CD4-positive, alpha-beta memory T cell (primary cell): Measurements from ENCODE around the gene MYO7B. TPM values are rescaled to one million over a fixed set of nuclear protein-coding genes. Genes with fewer than 3 reads are reported as not detected.

ENCODE experiments used
- CTCF ChIA-PET: fragments of 350-600 bp; sonication (Branson Sonifier 250); formaldehyde crosslinking; loops from one replicate; lab custom pipeline; 2021; ENCODE audit warnings: inconsistent platforms; ENCODE audit not compliant: partially characterized antibody; lab: Charles Lee
- POLR2A ChIA-PET: fragments of 350-600 bp; sonication (Branson Sonifier 250); formaldehyde crosslinking; loops from one replicate; lab custom pipeline; 2021; ENCODE audit not compliant: partially characterized antibody; lab: Charles Lee
- DNase-seq, 5 donors: peaks; one replicate each; pipeline versions ENCODE4 v3.0.0 to v3.0.0-alpha.2; 2020 to 2022; ENCODE audit warnings: mixed read lengths in 1 of 5
- H3K27ac ChIP-seq: one replicate; pipeline ENCODE4 v1.7.0; 2013; ENCODE audit warnings: low read depth, low read length
- H3K27me3 ChIP-seq: 2 replicates; pipeline ENCODE4 v1.7.0; 2013; ENCODE audit warnings: mild to moderate bottlenecking, low read length, moderate library complexity; ENCODE audit not compliant: insufficient read depth
- H3K36me3 ChIP-seq: 2 replicates; pipeline ENCODE4 v1.7.0; 2013; ENCODE audit warnings: mild to moderate bottlenecking, low read length, moderate library complexity; ENCODE audit not compliant: insufficient read depth
- H3K4me1 ChIP-seq: 2 replicates; pipeline ENCODE4 v1.7.0; 2013; ENCODE audit warnings: mild to moderate bottlenecking, low read length, moderate library complexity; ENCODE audit not compliant: insufficient read depth
- H3K4me3 ChIP-seq, 2 donors: one replicate each; pipeline ENCODE4 v1.7.0; 2013; ENCODE audit warnings: low read length in 2 of 2, mild to moderate bottlenecking in 1 of 2
- H3K9me3 ChIP-seq, 2 donors: one replicate each; pipeline ENCODE4 v1.7.0; 2013; ENCODE audit warnings: low read length in 2 of 2, control low read depth in 1 of 2; ENCODE audit not compliant: control insufficient read depth in 1 of 2
- H3K27ac Mint-ChIP-seq, 7 donors: one replicate each; pipeline ENCODE4 v1.8.0; 2020 to 2021; ENCODE audit warnings: mixed read lengths in 7 of 7, mild to moderate bottlenecking in 6 of 7, inconsistent platforms in 3 of 7, moderate library complexity in 3 of 7
- H3K27me3 Mint-ChIP-seq, 2 donors: one replicate each; pipeline ENCODE4 v1.8.0; 2020 to 2021; ENCODE audit warnings: mixed read lengths in 2 of 2
- H3K36me3 Mint-ChIP-seq, 2 donors: one replicate each; pipeline ENCODE4 v1.8.0; 2020 to 2021; ENCODE audit warnings: mixed read lengths in 2 of 2, inconsistent platforms in 1 of 2, mild to moderate bottlenecking in 1 of 2
- H3K4me1 Mint-ChIP-seq, 4 donors: one replicate each; pipeline ENCODE4 v1.8.0; 2020 to 2021; ENCODE audit warnings: mixed read lengths in 4 of 4, mild to moderate bottlenecking in 1 of 4
- H3K4me3 Mint-ChIP-seq, 8 donors: one replicate each; pipeline ENCODE4 v1.8.0; 2020 to 2021; ENCODE audit warnings: mixed read lengths in 8 of 8, mild to moderate bottlenecking in 7 of 8, moderate library complexity in 6 of 8, inconsistent platforms in 3 of 8
- H3K9me3 Mint-ChIP-seq, 8 donors: one replicate each; pipeline ENCODE4 v1.8.0; 2020 to 2021; ENCODE audit warnings: mixed read lengths in 8 of 8, mild to moderate bottlenecking in 5 of 8, inconsistent platforms in 3 of 8, moderate library complexity in 1 of 8
- intact Hi-C: fragments of 100-400 bp; cut with micrococcal nuclease; formaldehyde crosslinking; loops from one replicate; pipeline ENCODE4 v1.15.1; 2023
- polyA plus RNA-seq, 2 donors: library from polyadenylated mRNA; unstranded; fragments of 300-500 nt; fragmentation: Illumina TruSeq; gene quantifications; one replicate each; pipeline ENCODE4 v1.2.3, GENCODE V29; 2021
- total RNA-seq, 2 experiments: library from RNA; stranded (reverse); gene quantifications; one replicate each; pipeline ENCODE4 v1.2.3, GENCODE V29; 2021

The MYO7B gene
- total and polyA plus RNA-seq, 4 experiments from 2014 or later = not detected

DNA sequence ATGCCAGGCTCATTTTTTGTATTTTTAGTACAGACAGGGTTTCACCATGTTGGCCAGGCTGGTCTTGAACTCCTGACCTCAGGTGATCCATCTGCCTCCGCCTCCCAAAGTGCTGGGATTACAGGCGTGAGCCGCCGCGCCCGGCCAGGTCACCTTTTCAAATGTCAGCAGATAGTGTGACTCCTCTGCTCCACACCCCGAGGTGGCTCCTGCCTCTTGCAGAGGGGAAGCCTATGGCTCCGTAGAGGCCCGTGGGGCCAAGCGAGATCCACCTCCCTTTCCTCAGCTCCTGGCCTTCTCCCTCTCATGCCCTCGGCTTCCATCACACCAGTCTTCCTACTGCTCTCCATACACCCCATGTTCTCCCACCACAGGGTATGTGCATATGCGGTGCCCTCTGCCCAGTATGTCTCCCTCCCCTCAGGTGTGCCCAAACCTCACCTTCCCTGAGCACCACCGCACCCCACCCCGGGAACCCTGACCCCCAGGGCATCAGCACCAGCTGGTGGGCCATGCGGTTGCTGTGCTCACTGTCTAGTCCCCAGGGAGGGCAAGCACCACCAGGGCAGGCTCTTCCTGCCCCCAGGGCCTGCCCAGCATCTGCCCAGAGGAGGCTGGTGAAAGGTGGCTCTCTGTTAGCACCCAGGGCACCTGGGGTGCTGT lies 121.2 kb downstream of the MYO7B start:
- ChIA-PET CTCF (interaction anchor here (1.5 kb wide), 1 partner anchor 66 kb away, joined by 5 read pairs; no protein-coding TSS in a partner anchor), POLR2A (no interaction called here)
- H3K36me3 ChIP-seq = no peaks in the 10 kb centered on the region
- H3K4me1 Mint-ChIP-seq = no peaks in the 10 kb centered on the region
- H3K4me3 ChIP-seq = no peak overlapping the region
- H3K9me3 ChIP-seq = no peaks in the 10 kb centered on the region
- peaks cover 7 to 10% of the 10 kb centered on the region in 2 donors for H3K27me3 Mint-ChIP-seq
- no peaks in the 10 kb centered on the region for H3K4me1 ChIP-seq
- no peak overlapping the region for H3K27ac Mint-ChIP-seq
- no peaks in the 10 kb centered on the region for H3K9me3 Mint-ChIP-seq
- no peaks in the 10 kb centered on the region for H3K36me3 Mint-ChIP-seq
- peaks cover 4% of the 10 kb centered on the region for H3K27me3 ChIP-seq
- DNase-seq = peak in 1 of 5 donors; percentile 8
- H3K27ac ChIP-seq = no peak overlapping the region
- H3K4me3 Mint-ChIP-seq = no peak overlapping the region
- intact Hi-C loops = no loop called here

DNA sequence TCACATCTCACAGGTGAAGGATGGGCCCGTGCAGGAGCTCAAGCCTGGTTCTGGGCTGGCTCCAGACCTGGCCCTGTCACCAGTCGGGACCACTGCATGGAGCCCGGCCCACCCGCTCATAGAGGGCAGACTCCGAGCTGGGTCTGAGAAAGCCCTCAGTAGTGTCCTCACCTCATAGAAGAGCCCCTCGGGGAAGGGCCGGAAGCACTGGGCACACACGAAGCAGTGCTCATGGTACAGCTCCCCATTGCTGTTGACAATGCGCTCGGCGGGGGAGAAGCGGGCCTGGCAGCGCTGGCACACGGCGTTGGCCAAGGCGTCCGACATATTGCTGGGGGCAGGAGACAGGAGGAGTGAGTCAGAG lies 121.7 kb downstream of the MYO7B start:
- Histone ChIP-seq H3K27me3 (peaks cover 4% of the 10 kb centered on the region), H3K4me1 (no peaks in the 10 kb centered on the region), H3K27ac (no peak overlapping the region), H3K36me3 (no peaks in the 10 kb centered on the region), H3K9me3 (no peaks in the 10 kb centered on the region), H3K4me3 (no peak overlapping the region)
- H3K27me3 Mint-ChIP-seq = peaks cover 7 to 15% of the 10 kb centered on the region in 2 donors
- CTCF ChIA-PET = no interaction called here
- peak in 1 of 5 donors; percentile 25 for DNase-seq
- H3K4me1 Mint-ChIP-seq = no peaks in the 10 kb centered on the region
- intact Hi-C loops = no loop called here
- H3K4me3 Mint-ChIP-seq = no peak overlapping the region
- no peaks in the 10 kb centered on the region for H3K9me3 Mint-ChIP-seq
- POLR2A ChIA-PET = no interaction called here
- H3K36me3 Mint-ChIP-seq = no peaks in the 10 kb centered on the region
- no peak overlapping the region for H3K27ac Mint-ChIP-seq

DNA sequence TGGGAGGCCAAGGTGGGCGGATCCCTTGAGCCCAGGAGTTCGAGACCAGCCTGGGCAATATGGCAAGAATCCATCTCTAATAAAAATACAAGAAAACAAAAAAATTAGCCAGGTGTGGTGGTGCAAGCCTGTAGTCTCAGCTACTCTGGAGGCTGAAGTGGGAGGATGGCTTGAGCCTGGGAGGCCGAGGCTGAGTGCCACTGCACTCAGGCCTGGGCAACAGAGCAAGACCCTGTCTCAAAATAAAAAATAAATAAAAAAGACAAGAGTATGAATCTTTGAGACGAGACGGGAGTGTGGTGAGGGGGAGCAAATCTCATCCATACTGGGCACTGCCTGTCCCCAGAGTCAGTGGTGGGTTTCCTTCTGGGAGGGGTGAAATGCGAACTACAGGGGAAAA lies 122.7 kb downstream of the MYO7B start:
- Histone ChIP-seq H3K4me3 (no peak overlapping the region), H3K9me3 (no peaks in the 10 kb centered on the region), H3K4me1 (no peaks in the 10 kb centered on the region), H3K27ac (no peak overlapping the region), H3K36me3 (no peaks in the 10 kb centered on the region), H3K27me3 (peaks cover 4% of the 10 kb centered on the region)
- no peak overlapping the region for H3K4me3 Mint-ChIP-seq
- H3K27me3 Mint-ChIP-seq = peaks cover 10 to 16% of the 10 kb centered on the region in 2 donors
- ChIA-PET POLR2A (no interaction called here), CTCF (no interaction called here)
- H3K9me3 Mint-ChIP-seq = no peaks in the 10 kb centered on the region
- no peaks in the 10 kb centered on the region for H3K36me3 Mint-ChIP-seq
- H3K4me1 Mint-ChIP-seq = no peaks in the 10 kb centered on the region
- H3K27ac Mint-ChIP-seq = no peak overlapping the region
- intact Hi-C loops = no loop called here
- DNase-seq = no peak

DNA sequence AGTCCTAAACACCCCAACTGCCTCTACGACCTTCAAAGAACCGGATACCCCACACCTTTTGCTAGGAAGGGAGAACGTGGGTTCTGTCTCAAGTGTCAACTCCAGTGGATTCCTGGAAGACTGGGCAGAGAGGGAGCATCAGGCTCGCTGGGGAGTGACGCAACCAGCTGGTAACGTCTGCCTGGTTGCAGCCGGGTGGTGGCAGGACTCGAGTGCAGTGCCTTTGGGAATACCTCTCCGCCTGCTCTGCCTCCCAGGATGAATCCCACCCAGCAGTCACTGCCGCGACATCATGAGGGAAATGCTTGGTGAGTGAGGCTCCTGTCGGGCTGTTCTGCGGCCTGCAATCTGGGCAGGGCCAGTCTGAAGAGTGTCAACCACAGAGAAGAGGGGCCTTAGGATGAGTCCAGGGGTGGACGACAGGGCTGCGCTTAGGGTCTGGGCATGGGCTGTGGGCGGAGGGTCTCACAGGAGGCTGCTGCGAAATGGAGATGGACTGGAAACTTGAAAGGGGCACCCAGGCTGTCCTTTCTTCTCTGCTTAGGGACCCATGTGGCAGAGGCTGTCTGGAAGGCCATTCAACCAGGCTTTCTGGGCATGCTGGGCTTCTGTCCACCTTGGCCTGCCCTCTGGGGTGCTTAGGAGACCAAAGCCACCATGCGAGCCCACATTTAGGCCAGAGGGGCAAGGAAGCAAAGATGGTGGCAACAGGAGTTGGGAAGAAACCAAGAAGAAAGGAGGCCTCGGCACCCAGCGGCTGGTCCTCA lies 123.3 kb downstream of the MYO7B start:
- Mint-ChIP-seq H3K27ac (no peak overlapping the region), H3K4me1 (no peaks in the 10 kb centered on the region), H3K36me3 (no peaks in the 10 kb centered on the region), H3K9me3 (no peaks in the 10 kb centered on the region), H3K4me3 (no peak overlapping the region), H3K27me3 (peaks cover 13 to 22% of the 10 kb centered on the region in 2 donors)
- Histone ChIP-seq H3K4me3 (no peak overlapping the region), H3K9me3 (no peaks in the 10 kb centered on the region), H3K27me3 (peaks cover 10% of the 10 kb centered on the region), H3K27ac (no peak overlapping the region), H3K36me3 (no peaks in the 10 kb centered on the region), H3K4me1 (no peaks in the 10 kb centered on the region)
- CTCF ChIA-PET = no interaction called here
- intact Hi-C loops = no loop called here
- POLR2A ChIA-PET = no interaction called here
- DNase-seq = peak in 1 of 5 donors; percentile 7

DNA sequence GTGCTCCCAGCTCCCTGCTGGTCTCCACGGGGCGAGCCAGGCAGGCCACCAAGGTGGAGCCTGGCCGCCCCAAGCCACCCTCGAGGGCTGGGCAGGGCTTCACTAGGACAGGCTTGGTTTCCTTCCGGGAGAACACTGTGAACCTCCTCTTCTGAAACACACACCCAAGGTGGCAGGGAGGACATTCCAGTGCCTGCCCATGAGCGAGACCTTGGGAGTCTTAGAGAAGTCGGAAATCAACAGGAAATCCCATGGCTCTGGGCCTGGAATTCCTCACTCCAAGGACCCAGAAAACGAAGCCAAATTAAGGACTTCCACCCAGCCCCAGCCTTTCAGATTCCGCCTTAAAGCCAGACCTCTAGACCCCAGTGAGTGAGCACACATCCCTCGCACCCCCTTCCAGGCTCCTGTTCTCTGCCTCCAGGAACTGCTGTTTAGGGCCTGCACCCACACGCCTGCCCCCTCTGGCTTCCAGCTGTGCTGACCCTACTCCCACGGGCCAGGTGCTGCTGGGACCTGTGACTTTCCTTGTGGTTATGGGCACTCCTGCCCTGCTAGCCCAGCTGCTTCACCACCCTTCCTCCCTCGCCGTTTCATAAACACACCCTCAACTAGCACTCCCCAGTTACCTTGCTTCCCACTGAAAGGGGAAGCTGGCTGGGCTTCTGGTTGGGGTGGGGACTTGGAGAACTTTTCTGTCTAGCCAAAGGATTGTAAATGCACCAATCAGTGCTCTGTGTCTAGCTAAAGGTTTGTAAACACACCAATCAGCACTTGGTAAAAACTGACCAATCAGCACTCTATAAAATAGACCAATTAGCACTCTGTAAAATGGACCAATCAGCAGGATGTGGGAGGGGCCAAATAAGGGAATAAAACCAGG lies 124.2 kb downstream of the MYO7B start:
- peak in 1 of 5 donors; percentile 35 for DNase-seq

DNA sequence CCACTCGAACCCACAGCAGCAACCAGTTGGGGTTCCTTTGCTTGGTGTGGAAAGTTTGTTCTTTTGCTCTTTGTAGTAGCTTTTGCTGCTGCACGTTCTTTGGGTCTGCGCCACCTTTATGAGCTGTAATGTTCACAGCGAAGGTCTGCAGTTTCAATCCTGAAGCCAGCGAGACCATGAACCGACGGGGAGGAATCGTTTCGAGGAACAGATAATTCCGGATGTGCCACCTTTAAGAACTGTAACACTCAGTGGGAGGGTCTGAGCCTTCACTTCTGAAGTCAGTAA lies 124.8 kb downstream of the MYO7B start:
- no peak for DNase-seq
- Histone ChIP-seq H3K4me1 (no peaks in the 10 kb centered on the region), H3K9me3 (no peaks in the 10 kb centered on the region), H3K4me3 (no peak overlapping the region), H3K27me3 (peaks cover 19% of the 10 kb centered on the region), H3K36me3 (no peaks in the 10 kb centered on the region), H3K27ac (no peak overlapping the region)
- H3K27me3 Mint-ChIP-seq = peaks cover 17 to 28% of the 10 kb centered on the region in 2 donors
- H3K4me3 Mint-ChIP-seq = no peak overlapping the region
- ChIA-PET POLR2A (no interaction called here), CTCF (interaction anchor here (0.7 kb wide), 1 partner anchor 10 kb away, joined by 3 read pairs; no protein-coding TSS in a partner anchor)
- H3K9me3 Mint-ChIP-seq = no peaks in the 10 kb centered on the region
- no peaks in the 10 kb centered on the region for H3K36me3 Mint-ChIP-seq
- intact Hi-C loops = no loop called here
- H3K27ac Mint-ChIP-seq = no peak overlapping the region
- no peaks in the 10 kb centered on the region for H3K4me1 Mint-ChIP-seq

More for the DNA sequence above, 124.2 kb downstream of the MYO7B start:
- CTCF ChIA-PET = interaction anchor here (0.7 kb wide), 1 partner anchor 10 kb away, joined by 3 read pairs; no protein-coding TSS in a partner anchor
- H3K4me3 ChIP-seq = no peak overlapping the region
- H3K9me3 ChIP-seq = no peaks in the 10 kb centered on the region
- Mint-ChIP-seq H3K27me3 (peaks cover 14 to 23% of the 10 kb centered on the region in 2 donors), H3K27ac (no peak overlapping the region), H3K9me3 (no peaks in the 10 kb centered on the region), H3K4me3 (no peak overlapping the region), H3K36me3 (no peaks in the 10 kb centered on the region), H3K4me1 (no peaks in the 10 kb centered on the region)
- H3K4me1 ChIP-seq = no peaks in the 10 kb centered on the region
- no peak overlapping the region for H3K27ac ChIP-seq
- intact Hi-C loops = no loop called here
- peaks cover 14% of the 10 kb centered on the region for H3K27me3 ChIP-seq
- POLR2A ChIA-PET = no interaction called here
- H3K36me3 ChIP-seq = no peaks in the 10 kb centered on the region

DNA sequence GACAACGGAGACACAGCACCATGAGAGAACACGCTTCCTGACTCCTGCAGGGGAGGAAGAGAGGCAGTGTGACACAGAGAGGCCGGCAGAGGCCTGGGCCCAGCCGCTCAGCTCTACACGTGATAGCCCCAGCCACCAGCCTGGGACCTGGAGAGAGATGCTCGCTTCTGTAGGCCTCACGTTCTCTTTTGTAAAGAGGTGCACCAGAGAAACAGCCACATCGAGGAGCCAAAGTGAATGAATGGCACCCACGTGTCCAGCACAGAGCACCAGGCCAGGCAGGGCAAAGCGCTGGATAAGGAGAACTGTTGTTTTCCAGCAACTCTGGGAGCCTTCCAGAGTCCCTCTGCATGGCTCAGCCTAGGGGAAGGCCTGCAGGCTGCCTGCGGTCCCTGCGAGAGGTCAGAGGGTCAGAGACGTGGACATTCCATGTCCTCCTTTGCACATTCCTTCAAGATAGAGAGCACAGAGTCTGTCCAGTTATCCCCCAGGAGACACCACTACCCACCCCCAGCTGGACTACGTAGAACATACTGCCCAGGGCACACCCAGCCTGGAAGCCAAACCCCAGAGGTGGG lies 125.7 kb downstream of the MYO7B start:
- Histone ChIP-seq H3K9me3 (no peaks in the 10 kb centered on the region), H3K4me3 (no peak overlapping the region), H3K4me1 (no peaks in the 10 kb centered on the region), H3K36me3 (no peaks in the 10 kb centered on the region), H3K27ac (no peak overlapping the region), H3K27me3 (peaks cover 19% of the 10 kb centered on the region)
- no peaks in the 10 kb centered on the region for H3K4me1 Mint-ChIP-seq
- H3K27me3 Mint-ChIP-seq = peaks cover 17 to 36% of the 10 kb centered on the region in 2 donors
- peak in 1 of 5 donors; percentile 13 for DNase-seq
- H3K27ac Mint-ChIP-seq = no peak overlapping the region
- H3K36me3 Mint-ChIP-seq = no peaks in the 10 kb centered on the region
- intact Hi-C loops = no loop called here
- CTCF ChIA-PET = no interaction called here
- POLR2A ChIA-PET = no interaction called here
- no peaks in the 10 kb centered on the region for H3K9me3 Mint-ChIP-seq
- no peak overlapping the region for H3K4me3 Mint-ChIP-seq
